PFSK-1 (cell line): ENCODE results near the gene CA9.

Experiments
- FOXP2 ChIP-seq: optimal IDR thresholded peaks from 2 replicates; pipeline ENCODE3; 2011; ENCODE audit warnings: borderline replicate concordance, control low read depth, inconsistent platforms; ENCODE audit not compliant: insufficient read depth; ENCODE audit errors: extremely low read length, extremely low read depth
- POLR2AphosphoS5 ChIP-seq: IDR thresholded peaks from 2 replicates; pipeline ENCODE4 v1.6.1; 2012; ENCODE audit warnings: low read depth, mild to moderate bottlenecking, control low read depth, low read length, moderate library complexity
- SIN3A ChIP-seq: IDR thresholded peaks from 2 replicates; pipeline ENCODE4 v1.6.1; 2012; ENCODE audit warnings: mild to moderate bottlenecking, low read length, moderate library complexity, borderline replicate concordance; ENCODE audit not compliant: insufficient read depth
- TAF1 ChIP-seq: IDR thresholded peaks from 2 replicates; pipeline ENCODE4 v1.6.1; 2012; ENCODE audit warnings: low read length, control low read depth, borderline replicate concordance; ENCODE audit not compliant: insufficient read depth
- TF ChIP-seq, protein P1 (sequence below), 2 experiments: IDR thresholded peaks; 2 replicates each; pipeline versions ENCODE4 v1.6.1 to v1.8.0; 2011 to 2012; ENCODE audit warnings: low read depth in 2 of 2, low read length in 2 of 2, control low read depth in 1 of 2, inconsistent platforms in 1 of 2, mild to moderate bottlenecking in 1 of 2, moderate library complexity in 1 of 2; ENCODE audit not compliant: insufficient read depth in 1 of 2

CA9 gene

DNA sequence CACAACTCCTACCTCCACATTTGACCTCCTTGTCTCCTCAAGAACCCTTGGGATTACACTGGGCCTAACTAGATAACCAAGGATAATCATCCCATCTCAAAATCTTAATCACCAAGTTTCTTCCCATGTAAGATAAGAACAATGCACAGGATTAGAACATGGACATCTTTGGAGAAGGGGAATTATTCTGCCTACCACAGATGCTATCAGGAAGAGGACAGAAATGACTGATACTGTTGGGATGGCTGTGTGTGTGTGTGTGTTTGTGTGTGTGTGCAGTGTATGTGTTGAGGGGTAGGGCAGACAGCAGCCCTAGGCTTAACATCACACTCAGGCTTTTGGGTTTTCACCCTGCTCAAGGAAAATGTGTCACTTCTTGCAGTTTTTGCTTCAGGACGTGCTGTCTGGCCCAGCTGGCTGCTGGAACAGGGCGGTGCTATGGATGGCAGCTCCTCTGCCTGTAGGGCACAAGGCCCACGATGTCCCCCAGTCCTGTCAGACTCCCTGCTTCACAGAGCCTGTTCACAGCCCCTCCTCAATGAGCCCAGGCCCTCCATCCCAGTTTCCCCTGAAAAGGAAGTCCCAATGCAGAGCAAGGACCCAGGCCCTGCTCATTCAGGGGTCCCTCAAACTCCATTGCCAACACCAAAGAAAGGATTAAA is 7.7 kb downstream of the CA9 start:
- TF ChIP-seq SIN3A (no peak), FOXP2 (no peak), TAF1 (no peak), POLR2AphosphoS5 (no peak)
- TF ChIP-seq, protein P1, sequence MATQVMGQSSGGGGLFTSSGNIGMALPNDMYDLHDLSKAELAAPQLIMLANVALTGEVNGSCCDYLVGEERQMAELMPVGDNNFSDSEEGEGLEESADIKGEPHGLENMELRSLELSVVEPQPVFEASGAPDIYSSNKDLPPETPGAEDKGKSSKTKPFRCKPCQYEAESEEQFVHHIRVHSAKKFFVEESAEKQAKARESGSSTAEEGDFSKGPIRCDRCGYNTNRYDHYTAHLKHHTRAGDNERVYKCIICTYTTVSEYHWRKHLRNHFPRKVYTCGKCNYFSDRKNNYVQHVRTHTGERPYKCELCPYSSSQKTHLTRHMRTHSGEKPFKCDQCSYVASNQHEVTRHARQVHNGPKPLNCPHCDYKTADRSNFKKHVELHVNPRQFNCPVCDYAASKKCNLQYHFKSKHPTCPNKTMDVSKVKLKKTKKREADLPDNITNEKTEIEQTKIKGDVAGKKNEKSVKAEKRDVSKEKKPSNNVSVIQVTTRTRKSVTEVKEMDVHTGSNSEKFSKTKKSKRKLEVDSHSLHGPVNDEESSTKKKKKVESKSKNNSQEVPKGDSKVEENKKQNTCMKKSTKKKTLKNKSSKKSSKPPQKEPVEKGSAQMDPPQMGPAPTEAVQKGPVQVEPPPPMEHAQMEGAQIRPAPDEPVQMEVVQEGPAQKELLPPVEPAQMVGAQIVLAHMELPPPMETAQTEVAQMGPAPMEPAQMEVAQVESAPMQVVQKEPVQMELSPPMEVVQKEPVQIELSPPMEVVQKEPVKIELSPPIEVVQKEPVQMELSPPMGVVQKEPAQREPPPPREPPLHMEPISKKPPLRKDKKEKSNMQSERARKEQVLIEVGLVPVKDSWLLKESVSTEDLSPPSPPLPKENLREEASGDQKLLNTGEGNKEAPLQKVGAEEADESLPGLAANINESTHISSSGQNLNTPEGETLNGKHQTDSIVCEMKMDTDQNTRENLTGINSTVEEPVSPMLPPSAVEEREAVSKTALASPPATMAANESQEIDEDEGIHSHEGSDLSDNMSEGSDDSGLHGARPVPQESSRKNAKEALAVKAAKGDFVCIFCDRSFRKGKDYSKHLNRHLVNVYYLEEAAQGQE (IDR thresholded peaks at IDR 0.05; ENCODE audit: insufficient read depth in 1 of 2, low read depth in 2 of 2, low read length in 2 of 2): no peak

GRCh38 chr9:35682051-35682450 is 8.3 kb downstream of the CA9 start:
- no peak for TF ChIP-seq SIN3A
- no peak for TF ChIP-seq POLR2AphosphoS5
- TF ChIP-seq FOXP2: no peak
- TF ChIP-seq, protein P1 (IDR thresholded peaks at IDR 0.05; ENCODE audit: insufficient read depth in 1 of 2, low read depth in 2 of 2, low read length in 2 of 2): no peak
- no peak for TF ChIP-seq TAF1

DNA sequence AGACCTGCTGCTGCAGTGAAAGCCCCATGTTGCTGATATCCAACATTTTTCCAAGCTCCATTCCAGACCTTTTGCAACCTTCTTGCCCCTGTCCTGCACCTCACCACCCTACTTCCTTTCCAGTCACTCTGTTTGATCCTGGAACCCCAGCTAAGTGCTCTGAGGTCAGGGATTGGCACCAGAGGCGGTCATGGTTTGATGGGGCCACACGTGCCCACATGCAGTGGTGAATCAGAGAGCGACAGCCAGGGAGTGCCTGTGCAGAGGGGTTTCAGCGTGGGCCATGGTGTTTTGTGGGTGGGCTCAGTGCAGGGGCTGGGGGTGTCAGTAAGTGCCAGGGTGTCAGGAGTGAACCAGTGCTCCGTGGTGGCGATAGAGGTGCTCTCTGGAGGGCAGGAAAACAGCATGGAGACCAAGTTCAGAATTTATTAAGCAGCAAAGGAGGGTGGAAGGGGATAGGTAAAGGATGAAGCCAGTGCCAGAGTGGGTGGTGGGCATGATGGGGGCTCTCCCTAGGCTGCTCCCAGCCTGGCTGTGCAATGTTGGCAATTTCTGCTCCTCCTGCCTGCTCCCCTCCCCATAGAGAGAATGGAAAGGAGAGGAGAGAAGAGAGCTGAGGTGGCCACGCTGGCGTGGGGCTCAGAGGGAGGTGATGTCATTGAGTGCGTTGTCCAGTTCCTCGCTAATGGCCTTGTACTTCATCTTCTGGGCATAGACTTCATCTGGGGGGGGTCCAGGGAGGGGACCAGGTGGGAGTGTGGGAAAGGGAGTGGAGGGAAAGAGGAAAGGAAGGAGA is 9.0 kb downstream of the CA9 start:
- TF ChIP-seq FOXP2: no peak
- TF ChIP-seq TAF1: no peak
- no peak for TF ChIP-seq POLR2AphosphoS5
- TF ChIP-seq, protein P1 (IDR thresholded peaks at IDR 0.05; ENCODE audit: insufficient read depth in 1 of 2, low read depth in 2 of 2, low read length in 2 of 2): no peak
- no peak for TF ChIP-seq SIN3A

DNA sequence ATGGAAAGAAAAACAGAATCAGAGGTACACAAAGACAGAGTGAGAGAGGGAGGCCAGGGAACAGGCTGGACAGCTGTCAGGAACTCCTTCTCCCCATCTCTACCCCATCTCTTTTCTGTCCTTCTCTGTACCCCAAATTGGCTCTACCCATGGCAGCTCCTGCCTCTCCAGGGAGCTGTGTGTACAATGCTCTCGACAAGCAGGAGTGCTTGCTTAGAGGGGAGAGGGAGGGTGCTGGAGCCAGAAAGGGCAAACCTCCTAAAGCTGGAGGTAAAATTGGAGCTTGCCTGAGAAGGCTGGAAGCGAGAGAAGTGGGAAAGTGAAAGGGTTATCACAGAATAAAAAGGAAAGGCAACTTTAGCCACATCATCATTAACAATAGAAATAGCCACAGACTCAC is 9.6 kb downstream of the CA9 start:
- TF ChIP-seq FOXP2: no peak
- TF ChIP-seq TAF1: no peak
- no peak for TF ChIP-seq POLR2AphosphoS5
- TF ChIP-seq, protein P1 (IDR thresholded peaks at IDR 0.05; ENCODE audit: insufficient read depth in 1 of 2, low read depth in 2 of 2, low read length in 2 of 2): no peak
- no peak for TF ChIP-seq SIN3A
